B cell (primary cell): ENCODE results near the gene VAV2. TPM values are rescaled to one million over a fixed set of nuclear protein-coding genes. Genes with fewer than 3 reads are reported as not detected.

Experiments
- ATAC-seq: fragments of 200-7000 bp; cut with Tn5 transposase; one replicate; pipeline ENCODE4 v1.10.0; 2021; ENCODE audit warnings: low read depth, mild to moderate bottlenecking, moderate number of reproducible peaks, moderate library complexity
- CTCF ChIA-PET: fragments of 350-600 bp; sonication (Branson Sonifier 250); formaldehyde crosslinking; loops from one replicate; lab custom pipeline; 2021; ENCODE audit warnings: antibody characterized with exemption, inconsistent platforms; lab: Charles Lee
- POLR2A ChIA-PET: fragments of 350-600 bp; sonication (Branson Sonifier 250); formaldehyde crosslinking; loops from one replicate; lab custom pipeline; 2021; ENCODE audit warnings: antibody characterized with exemption; lab: Charles Lee
- DNase-seq: peaks from one replicate; pipeline ENCODE4 v3.0.0; 2013
- H2AFZ ChIP-seq: 2 replicates; pipeline ENCODE4 v1.6.1; 2012; ENCODE audit warnings: mild to moderate bottlenecking, low read depth, low read length; ENCODE audit not compliant: insufficient read depth, poor library complexity, severe bottlenecking
- H3K27ac ChIP-seq, 2 donors: 1 replicate in 1 of 2; 2 replicates in 1 of 2; pipeline ENCODE4 v1.5.1; 2012 to 2013; ENCODE audit warnings: low read length in 2 of 2, mild to moderate bottlenecking in 2 of 2, moderate library complexity in 1 of 2
- H3K27me3 ChIP-seq, 4 experiments: fragments of 200-600 bp in 1 of 4; sonication (generic) in 1 of 4; replicated peaks in 1 of 4; 1 replicate in 2 of 4; 2 replicates in 2 of 4; pipeline versions ENCODE4 v1.6.1 to v1.7.0; 2013 to 2016; ENCODE audit warnings: low read length in 3 of 4, mild to moderate bottlenecking in 2 of 4, mixed read lengths in 1 of 4, moderate library complexity in 1 of 4; ENCODE audit not compliant: insufficient read depth in 4 of 4, control insufficient read depth in 3 of 4; ENCODE audit errors: control extremely low read depth in 1 of 4
- H3K36me3 ChIP-seq, 2 experiments: replicated peaks in 1 of 2; 1 replicate in 1 of 2; 2 replicates in 1 of 2; pipeline versions ENCODE4 v1.6.1 to v1.7.1; 2013; ENCODE audit warnings: low read length in 1 of 2; ENCODE audit not compliant: insufficient read depth in 2 of 2, control insufficient read depth in 1 of 2; ENCODE audit errors: control extremely low read depth in 1 of 2, extremely low read depth in 1 of 2
- H3K4me1 ChIP-seq, 2 donors: fragments of 200-600 bp in 1 of 2; sonication (generic) in 1 of 2; 1 replicate in 1 of 2; 2 replicates in 1 of 2; pipeline versions ENCODE4 v1.5.1 to v1.6.1; 2013 to 2017; ENCODE audit warnings: low read length in 2 of 2; ENCODE audit not compliant: control insufficient read depth in 2 of 2, insufficient read depth in 2 of 2
- H3K4me2 ChIP-seq: replicated peaks from 2 replicates; pipeline ENCODE3; 2012; ENCODE audit warnings: mild to moderate bottlenecking, low read depth, low read length; ENCODE audit not compliant: poor library complexity, severe bottlenecking
- H3K4me3 ChIP-seq, 5 experiments: fragments of 200-600 bp in 1 of 5; sonication (generic) in 1 of 5; 1 replicate in 3 of 5; 2 replicates in 2 of 5; pipeline versions ENCODE4 v1.5.1 to v1.7.0; 2011 to 2016; ENCODE audit warnings: low read length in 4 of 5, mild to moderate bottlenecking in 4 of 5, low read depth in 2 of 5, control low read depth in 1 of 5, moderate library complexity in 1 of 5; ENCODE audit not compliant: insufficient read depth in 1 of 5; ENCODE audit errors: control extremely low read depth in 1 of 5, extremely low read depth in 1 of 5
- H3K79me2 ChIP-seq: fragments of 200-600 bp; sonication (generic); one replicate; pipeline ENCODE4 v1.6.0; 2016; ENCODE audit warnings: low read length; ENCODE audit not compliant: control insufficient read depth, insufficient read depth
- H3K9ac ChIP-seq: fragments of 200-600 bp; sonication (generic); 2 replicates; pipeline ENCODE4 v1.6.1; 2017; ENCODE audit warnings: mild to moderate bottlenecking, low read length, moderate library complexity
- H3K9me3 ChIP-seq, 3 donors: one replicate each; pipeline versions ENCODE4 v1.6.1 to v1.7.1; 2013; ENCODE audit warnings: low read length in 2 of 3; ENCODE audit not compliant: control insufficient read depth in 2 of 3, insufficient read depth in 1 of 3; ENCODE audit errors: control extremely low read depth in 1 of 3
- H4K20me1 ChIP-seq: 2 replicates; pipeline ENCODE4 v1.6.0; 2012; ENCODE audit warnings: mild to moderate bottlenecking, low read length; ENCODE audit not compliant: insufficient read depth, control insufficient read depth, poor library complexity, severe bottlenecking
- H3K27ac Mint-ChIP-seq: one replicate; pipeline ENCODE4 v1.8.0; 2021; ENCODE audit warnings: mixed read lengths
- H3K27me3 Mint-ChIP-seq: one replicate; pipeline ENCODE4 v1.8.0; 2021; ENCODE audit warnings: mixed read lengths
- H3K4me1 Mint-ChIP-seq: one replicate; pipeline ENCODE4 v1.8.0; 2021; ENCODE audit warnings: mixed read lengths
- H3K4me3 Mint-ChIP-seq: one replicate; pipeline ENCODE4 v1.8.0; 2021; ENCODE audit warnings: mixed read lengths
- H3K9me3 Mint-ChIP-seq: one replicate; pipeline ENCODE4 v1.8.0; 2022; ENCODE audit warnings: mixed read lengths; ENCODE audit not compliant: insufficient read depth
- EZH2 ChIP-seq: IDR thresholded peaks from 2 replicates; pipeline ENCODE4 v1.6.1; 2012; ENCODE audit warnings: borderline replicate concordance, low read depth, mild to moderate bottlenecking, moderate library complexity, low read length; ENCODE audit not compliant: insufficient read depth, poor library complexity, severe bottlenecking
- WGBS: methylation state at CpG from one replicate; pipeline ENCODE4 v1.1.5; 2013; ENCODE audit warnings: missing lambda C conversion rate; ENCODE audit not compliant: insufficient coverage; 5-methylcytosine and 5-hydroxymethylcytosine counted together
- intact Hi-C: fragments of 100-400 bp; cut with micrococcal nuclease; formaldehyde crosslinking; loops from one replicate; pipeline ENCODE4 v1.10.0; 2022
- polyA plus RNA-seq: library from polyadenylated mRNA; depleted of rRNA; stranded (reverse); fragments of >200 nt; gene quantifications from 2 replicates; pipeline ENCODE4 v1.2.3, GENCODE V29; 2012
- total RNA-seq, 2 donors: library from RNA; stranded (reverse); fragments of 120-200 nt in 1 of 2; gene quantifications; 1 replicate in 1 of 2; 2 replicates in 1 of 2; pipeline versions ENCODE4 v1.2.3 to v1.2.4, GENCODE V29; 2013 to 2022
- TF ChIP-seq, protein P1 (sequence below): fragments of 200-600 bp; IDR thresholded peaks from one replicate; pipeline ENCODE4 v1.8.0; 2022; ENCODE audit warnings: antibody characterized with exemption, mild to moderate bottlenecking

Gene VAV2
- total and polyA plus RNA-seq, 2 donors (not counting 1 experiment from before 2014, with no cell fraction given), result 34.4 to 128 TPM

- Histone ChIP-seq H3K27ac (no peak overlapping the region), H3K36me3 (peaks cover 0 to 48% of the 10 kb centered on the region in 2 experiments), H3K4me2 (peak overlapping the region; percentile 76), H3K79me2 (peaks cover 8% of the 10 kb centered on the region), H4K20me1 (peaks cover 28% of the 10 kb centered on the region), H3K4me3 (peak overlapping the region in 1 of 5 experiments; percentile 43), H3K27me3 (no peaks in the 10 kb centered on the region), H3K4me1 (peaks cover 35 to 43% of the 10 kb centered on the region in 2 donors), H3K9ac (no peak overlapping the region), H2AFZ (no peak overlapping the region), H3K9me3 (peaks cover 0 to 4% (median 0%) of the 10 kb centered on the region in 3 donors)
- peaks cover 56% of the 10 kb centered on the region for H3K4me1 Mint-ChIP-seq
- no peak for ATAC-seq
- intact Hi-C loops, result no loop called here
- H3K9me3 Mint-ChIP-seq, result no peaks in the 10 kb centered on the region
- ChIA-PET POLR2A (interaction anchor here (1.6 kb wide), 1 partner anchor 199 kb away, joined by 12 read pairs; no protein-coding TSS in a partner anchor), CTCF (interaction anchor here (0.7 to 19.3 kb wide), 18 partner anchors 8 to 215 kb away, joined by 3 to 561 read pairs (median 4); no protein-coding TSS in a partner anchor)
- TF ChIP-seq EZH2, result no peak
- no peaks in the 10 kb centered on the region for H3K27me3 Mint-ChIP-seq
- H3K27ac Mint-ChIP-seq, result peak overlapping the region; percentile 70
- DNase-seq, result no peak
- WGBS, result 36% methylated on average over 23 of the region's 27 CpGs
- peak overlapping the region; percentile 52 for H3K4me3 Mint-ChIP-seq
Observed at GRCh38 chr9:133794016-133794760, 197.9 kb downstream of the VAV2 start.

GRCh38 chr9:133793471-133793870 is 198.7 kb downstream of the VAV2 start:
- TF ChIP-seq, protein P1, sequence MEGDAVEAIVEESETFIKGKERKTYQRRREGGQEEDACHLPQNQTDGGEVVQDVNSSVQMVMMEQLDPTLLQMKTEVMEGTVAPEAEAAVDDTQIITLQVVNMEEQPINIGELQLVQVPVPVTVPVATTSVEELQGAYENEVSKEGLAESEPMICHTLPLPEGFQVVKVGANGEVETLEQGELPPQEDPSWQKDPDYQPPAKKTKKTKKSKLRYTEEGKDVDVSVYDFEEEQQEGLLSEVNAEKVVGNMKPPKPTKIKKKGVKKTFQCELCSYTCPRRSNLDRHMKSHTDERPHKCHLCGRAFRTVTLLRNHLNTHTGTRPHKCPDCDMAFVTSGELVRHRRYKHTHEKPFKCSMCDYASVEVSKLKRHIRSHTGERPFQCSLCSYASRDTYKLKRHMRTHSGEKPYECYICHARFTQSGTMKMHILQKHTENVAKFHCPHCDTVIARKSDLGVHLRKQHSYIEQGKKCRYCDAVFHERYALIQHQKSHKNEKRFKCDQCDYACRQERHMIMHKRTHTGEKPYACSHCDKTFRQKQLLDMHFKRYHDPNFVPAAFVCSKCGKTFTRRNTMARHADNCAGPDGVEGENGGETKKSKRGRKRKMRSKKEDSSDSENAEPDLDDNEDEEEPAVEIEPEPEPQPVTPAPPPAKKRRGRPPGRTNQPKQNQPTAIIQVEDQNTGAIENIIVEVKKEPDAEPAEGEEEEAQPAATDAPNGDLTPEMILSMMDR, result no peak
- TF ChIP-seq EZH2, result no peak
- Histone ChIP-seq H3K9ac (peak overlapping the region; percentile 36), H3K9me3 (peaks cover 0 to 4% (median 0%) of the 10 kb centered on the region in 3 donors), H3K27me3 (no peaks in the 10 kb centered on the region), H3K27ac (peak overlapping the region; percentile 17 to 41), H4K20me1 (peaks cover 20% of the 10 kb centered on the region), H3K4me2 (peak overlapping the region; percentile 76), H3K4me3 (peak overlapping the region in 2 of 5 experiments; percentile 11 to 43), H3K36me3 (peaks cover 0 to 45% of the 10 kb centered on the region in 2 experiments), H3K4me1 (peaks cover 42 to 50% of the 10 kb centered on the region in 2 donors), H3K79me2 (peaks cover 11% of the 10 kb centered on the region), H2AFZ (no peak overlapping the region)
- H3K4me1 Mint-ChIP-seq, result peaks cover 64% of the 10 kb centered on the region
- 30% methylated on average over 11 of the region's 13 CpGs for WGBS
- peak overlapping the region; percentile 52 for H3K4me3 Mint-ChIP-seq
- DNase-seq (no peak), ATAC-seq (no peak)
- ChIA-PET POLR2A (interaction anchor here (1.6 kb wide), 1 partner anchor 200 kb away, joined by 12 read pairs; no protein-coding TSS in a partner anchor), CTCF (interaction anchor here (0.7 to 19.3 kb wide), 16 partner anchors 8 to 215 kb away, joined by 3 to 561 read pairs (median 4); no protein-coding TSS in a partner anchor)
- no peaks in the 10 kb centered on the region for H3K9me3 Mint-ChIP-seq
- intact Hi-C loops, result loop anchor here (1.0 to 2.0 kb wide), 4 partner anchors 11 to 275 kb away; partner anchors contain the start of gene BRD3
- peak overlapping the region; percentile 70 for H3K27ac Mint-ChIP-seq
- H3K27me3 Mint-ChIP-seq, result no peaks in the 10 kb centered on the region
